ENCODE measurements around the gene CHRDL2. TPM values are rescaled to one million over a fixed set of nuclear protein-coding genes. Genes with fewer than 3 reads are reported as not detected.

CHRDL2 gene
- total RNA-seq, 1 experiment from 2014 or later = 0.39 TPM

DNA sequence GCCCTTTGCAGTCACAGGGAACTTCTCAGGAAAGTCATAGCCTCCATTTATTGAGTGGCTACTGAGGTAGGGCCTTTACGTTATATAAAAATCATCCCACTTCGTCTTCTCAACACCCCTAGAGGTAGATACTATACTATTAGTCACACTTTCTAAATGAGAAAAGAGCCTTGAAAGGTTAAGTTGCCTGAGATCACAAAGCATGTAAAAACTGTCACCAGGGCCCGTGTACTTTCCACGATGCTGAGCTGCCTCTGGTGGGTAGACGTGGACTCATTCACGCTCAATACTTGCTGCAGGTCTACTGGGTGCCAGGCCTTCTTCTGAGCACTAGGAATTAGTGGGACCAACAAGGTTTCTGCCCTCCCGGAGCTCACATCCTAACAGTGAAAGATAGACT, 16.3 kb downstream of the CHRDL2 start:
- H3K23me2 ChIP-seq (ENCODE audit: insufficient read length, low read depth, low read length, poor library complexity, severe bottlenecking) = no peaks in the 10 kb centered on the region
- H2AFZ ChIP-seq (ENCODE audit: low read length) = no peak overlapping the region
- no peak overlapping the region for H4K91ac ChIP-seq (ENCODE audit: insufficient read length, low read depth, low read length)
- H2BK12ac ChIP-seq (ENCODE audit: insufficient read length, low read depth, low read length) = no peak overlapping the region
- no peaks in the 10 kb centered on the region for H3K79me2 ChIP-seq (ENCODE audit: insufficient read depth, low read length)
- peaks cover 8% of the 10 kb centered on the region for H3K27me3 Mint-ChIP-seq (ENCODE audit: low read depth)
- H3K4me3 Mint-ChIP-seq = no peak overlapping the region
- H3K27ac ChIP-seq (ENCODE audit: insufficient read length, low read depth, low read length) = no peak overlapping the region
- H3K56ac ChIP-seq (ENCODE audit: insufficient read length, low read depth, low read length) = no peak overlapping the region
- no peak overlapping the region for H3K9ac ChIP-seq (ENCODE audit: extremely low read depth, insufficient read length, low read length)
- H3K18ac ChIP-seq (ENCODE audit: insufficient read length, low read depth, low read length) = no peak overlapping the region
- H3K79me1 ChIP-seq (ENCODE audit: insufficient read depth, low read depth, low read length, poor library complexity, severe bottlenecking) = no peaks in the 10 kb centered on the region
- no peak overlapping the region for H3T11ph ChIP-seq (ENCODE audit: low read length)
- peaks cover 11 to 27% of the 10 kb centered on the region in 2 experiments for H3K4me1 Mint-ChIP-seq
- no peak overlapping the region for H2BK15ac ChIP-seq (ENCODE audit: low read depth, low read length)
- H3K27me3 ChIP-seq (ENCODE audit: insufficient read depth, low read length) = no peaks in the 10 kb centered on the region
- H3K36me3 Mint-ChIP-seq (ENCODE audit: insufficient read depth in 1 of 3, low read depth in 3 of 3) = no peaks in the 10 kb centered on the region
- TF ChIP-seq, protein P1, sequence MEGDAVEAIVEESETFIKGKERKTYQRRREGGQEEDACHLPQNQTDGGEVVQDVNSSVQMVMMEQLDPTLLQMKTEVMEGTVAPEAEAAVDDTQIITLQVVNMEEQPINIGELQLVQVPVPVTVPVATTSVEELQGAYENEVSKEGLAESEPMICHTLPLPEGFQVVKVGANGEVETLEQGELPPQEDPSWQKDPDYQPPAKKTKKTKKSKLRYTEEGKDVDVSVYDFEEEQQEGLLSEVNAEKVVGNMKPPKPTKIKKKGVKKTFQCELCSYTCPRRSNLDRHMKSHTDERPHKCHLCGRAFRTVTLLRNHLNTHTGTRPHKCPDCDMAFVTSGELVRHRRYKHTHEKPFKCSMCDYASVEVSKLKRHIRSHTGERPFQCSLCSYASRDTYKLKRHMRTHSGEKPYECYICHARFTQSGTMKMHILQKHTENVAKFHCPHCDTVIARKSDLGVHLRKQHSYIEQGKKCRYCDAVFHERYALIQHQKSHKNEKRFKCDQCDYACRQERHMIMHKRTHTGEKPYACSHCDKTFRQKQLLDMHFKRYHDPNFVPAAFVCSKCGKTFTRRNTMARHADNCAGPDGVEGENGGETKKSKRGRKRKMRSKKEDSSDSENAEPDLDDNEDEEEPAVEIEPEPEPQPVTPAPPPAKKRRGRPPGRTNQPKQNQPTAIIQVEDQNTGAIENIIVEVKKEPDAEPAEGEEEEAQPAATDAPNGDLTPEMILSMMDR (conservative IDR thresholded peaks at IDR 0.05) = no peak
- H2AK5ac ChIP-seq (ENCODE audit: insufficient read length, low read length) = no peak overlapping the region
- no peak overlapping the region for H3K4me2 ChIP-seq (ENCODE audit: insufficient read depth, insufficient read length, low read length)
- H4K8ac ChIP-seq (replicated peaks; ENCODE audit: insufficient read length, low read depth, low read length) = no peak overlapping the region
- H3K27ac Mint-ChIP-seq = no peak overlapping the region
- no peaks in the 10 kb centered on the region for H4K20me1 ChIP-seq (ENCODE audit: control insufficient read depth, insufficient read depth, insufficient read length)
- no peak overlapping the region for H3K4ac ChIP-seq (ENCODE audit: low read depth, low read length)
- H3K9me3 Mint-ChIP-seq = no peaks in the 10 kb centered on the region
- H2BK20ac ChIP-seq (ENCODE audit: low read depth, low read length, poor library complexity, severe bottlenecking) = no peak overlapping the region
- H3K23ac ChIP-seq (ENCODE audit: insufficient read length, low read depth, low read length) = no peak overlapping the region
- H3K14ac ChIP-seq (ENCODE audit: insufficient read depth, low read length) = no peak overlapping the region
- no peak overlapping the region for H2BK5ac ChIP-seq (ENCODE audit: insufficient read length, low read length)
- no peak for DNase-seq
- no peak overlapping the region for H4K5ac ChIP-seq (ENCODE audit: insufficient read length, low read depth, low read length)
- WGBS (ENCODE audit: extremely low coverage, insufficient read length, low lambda C conversion rate) = no CpG with 5 or more reads among the region's 7 CpGs
- no peak overlapping the region for H2BK120ac ChIP-seq (ENCODE audit: low read depth, low read length, poor library complexity, severe bottlenecking)
- H3K4me1 ChIP-seq (ENCODE audit: insufficient read depth, low read length) = no peaks in the 10 kb centered on the region
- H3K9me3 ChIP-seq (ENCODE audit: control insufficient read depth, low read depth, low read length) = no peaks in the 10 kb centered on the region
